T-helper 2 cell (primary cell): Measurements from ENCODE around the gene MAP4K3.

ENCODE experiments used
- DNase-seq, 5 experiments: peaks; one replicate each; pipeline versions ENCODE4 v3.0.0 to v3.0.0-alpha.2; 2012 to 2022

MAP4K3 gene

GRCh38 chr2:39234754-39235153 lies 202.3 kb downstream of the MAP4K3 start:
- DNase-seq = no peak

DNA sequence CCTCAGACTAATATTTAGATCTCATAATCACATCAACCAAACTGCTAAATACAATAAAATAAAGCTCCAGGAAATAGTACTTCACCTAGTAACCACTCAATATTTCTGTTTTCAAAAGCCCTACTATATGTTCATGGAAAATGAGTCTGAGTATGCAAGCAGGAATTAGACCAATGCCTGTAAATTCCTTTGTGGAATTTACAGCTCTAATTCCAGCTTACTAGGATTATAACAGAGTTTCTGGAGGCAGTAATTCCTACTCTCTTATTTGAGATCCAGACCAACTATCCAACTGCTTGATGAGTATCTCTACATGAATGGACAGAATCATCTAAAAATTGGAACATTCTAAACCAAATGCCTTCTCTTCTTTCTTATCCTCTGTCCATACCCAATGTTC lies 204.9 kb downstream of the MAP4K3 start:
- DNase-seq = no peak

DNA sequence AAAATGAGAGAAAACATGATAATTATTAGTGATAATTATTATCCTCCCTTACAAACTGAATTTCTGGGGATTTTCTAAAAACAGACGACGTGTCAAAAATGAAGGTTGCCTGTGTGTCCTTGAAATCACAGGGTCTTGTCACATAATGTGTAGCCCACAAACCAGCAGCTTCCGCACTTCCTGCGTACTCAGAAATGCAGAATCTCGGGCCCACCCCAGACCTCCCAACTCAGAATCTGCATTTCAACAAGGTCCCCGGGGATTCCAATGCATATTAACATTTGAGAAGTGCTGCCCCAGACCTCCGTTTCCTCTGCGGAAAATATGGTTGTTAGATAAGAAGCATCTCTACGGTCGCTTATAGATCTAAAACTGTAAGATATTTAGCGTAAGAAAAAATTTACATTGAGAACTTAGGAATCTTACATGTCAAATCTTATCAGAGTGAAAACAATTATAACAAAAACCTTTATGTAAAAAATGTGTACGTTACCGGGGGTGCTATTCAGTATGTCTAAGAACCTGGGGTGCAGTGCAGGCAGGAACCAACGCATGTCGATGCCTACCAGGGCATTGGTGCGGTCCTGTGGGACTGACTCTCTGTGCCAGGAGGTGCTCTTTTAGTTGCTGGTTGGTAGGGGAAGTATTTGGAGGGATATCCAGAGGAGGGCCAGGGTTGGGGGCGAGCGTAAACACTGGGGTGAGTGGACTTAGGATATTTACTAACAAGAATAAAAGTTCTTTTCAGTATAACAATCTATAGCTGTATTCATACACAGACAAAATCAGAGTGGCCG lies 208.5 kb downstream of the MAP4K3 start:
- peak in 1 of 5 experiments; percentile 84 for DNase-seq

DNA sequence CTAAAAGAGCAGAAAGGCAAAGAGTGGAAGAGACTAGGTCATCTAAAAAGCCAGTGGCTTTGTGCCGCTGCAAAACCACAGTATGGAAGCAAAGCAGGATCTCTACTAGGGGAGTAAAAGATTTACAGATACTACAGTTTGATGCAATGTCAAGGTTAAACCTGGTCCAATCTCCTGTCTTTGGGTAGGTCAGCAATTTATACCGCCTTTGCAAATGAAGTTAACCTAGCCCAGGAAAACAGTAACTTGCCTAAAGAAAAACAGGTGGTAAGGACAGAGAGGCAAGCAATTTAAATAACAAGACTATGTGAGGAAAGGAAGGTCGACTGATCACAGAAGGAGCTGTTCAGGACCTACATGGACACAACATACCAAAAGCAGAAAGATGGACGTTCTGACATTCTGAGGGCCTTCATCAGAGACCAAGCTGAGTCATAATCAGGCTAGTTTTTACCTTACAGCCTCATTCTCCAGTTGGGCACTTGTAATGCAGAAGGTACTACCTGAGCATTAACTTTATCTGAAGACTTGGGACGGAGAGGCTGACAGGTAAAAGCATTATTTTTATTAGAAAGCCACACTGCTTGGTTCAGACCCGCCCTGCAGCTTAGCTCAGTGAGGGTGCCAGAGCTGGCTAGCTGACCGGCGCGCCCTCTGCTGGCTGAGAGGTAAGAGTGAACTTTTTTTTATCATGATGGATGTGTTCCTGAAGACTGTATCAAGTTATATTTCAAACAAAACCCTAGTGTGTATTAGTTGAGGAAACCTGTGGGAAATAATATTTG lies 209.3 kb downstream of the MAP4K3 start:
- DNase-seq = peak; percentile 51 to 90 (median 72)

- DNase-seq = no peak
Measured at GRCh38 chr2:39225567-39225966, 211.5 kb downstream of the MAP4K3 start.

- no peak for DNase-seq
Measured at GRCh38 chr2:39223909-39224308, 213.2 kb downstream of the MAP4K3 start.

GRCh38 chr2:39221459-39221858 lies 215.6 kb downstream of the MAP4K3 start:
- no peak for DNase-seq

DNA sequence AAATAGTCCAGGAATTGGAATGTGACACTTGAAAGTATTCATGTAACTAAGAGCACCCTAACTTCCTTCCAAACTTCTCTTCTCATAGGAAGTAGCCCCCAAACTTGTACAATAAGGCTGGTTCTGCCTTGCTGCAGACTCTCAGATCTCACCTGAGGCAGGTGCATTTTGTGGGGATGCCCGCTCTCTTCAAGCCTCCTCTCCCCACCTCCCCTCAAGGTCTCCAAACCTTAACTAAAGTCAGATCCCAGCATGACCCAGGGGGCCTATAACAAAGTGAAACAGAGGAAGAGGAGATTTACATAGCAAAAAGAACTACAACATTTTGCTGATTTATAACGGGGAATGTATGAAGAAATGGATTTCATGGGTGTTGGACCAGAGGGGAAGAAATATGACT lies 216.9 kb downstream of the MAP4K3 start:
- DNase-seq = no peak

- DNase-seq = peak in 1 of 5 experiments; percentile 87
Measured at GRCh38 chr2:39218391-39218790, 218.7 kb downstream of the MAP4K3 start.

DNA sequence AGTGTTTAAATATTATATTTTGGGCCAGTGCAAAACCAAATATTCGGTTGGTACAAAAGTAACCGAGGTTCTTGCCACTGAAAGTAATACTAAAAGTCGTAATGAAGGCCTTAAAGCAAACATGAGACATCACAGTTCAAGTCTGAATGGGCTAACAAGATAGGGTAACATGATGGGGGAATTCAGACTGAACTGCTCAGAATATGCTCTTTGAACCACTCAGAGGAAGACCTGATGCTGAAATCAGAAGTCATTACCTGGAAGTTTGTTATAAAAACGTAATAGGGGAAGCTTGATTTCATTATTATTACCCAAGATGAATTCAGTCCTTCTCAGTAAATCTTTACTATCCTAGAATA lies 219.9 kb downstream of the MAP4K3 start:
- no peak for DNase-seq

DNA sequence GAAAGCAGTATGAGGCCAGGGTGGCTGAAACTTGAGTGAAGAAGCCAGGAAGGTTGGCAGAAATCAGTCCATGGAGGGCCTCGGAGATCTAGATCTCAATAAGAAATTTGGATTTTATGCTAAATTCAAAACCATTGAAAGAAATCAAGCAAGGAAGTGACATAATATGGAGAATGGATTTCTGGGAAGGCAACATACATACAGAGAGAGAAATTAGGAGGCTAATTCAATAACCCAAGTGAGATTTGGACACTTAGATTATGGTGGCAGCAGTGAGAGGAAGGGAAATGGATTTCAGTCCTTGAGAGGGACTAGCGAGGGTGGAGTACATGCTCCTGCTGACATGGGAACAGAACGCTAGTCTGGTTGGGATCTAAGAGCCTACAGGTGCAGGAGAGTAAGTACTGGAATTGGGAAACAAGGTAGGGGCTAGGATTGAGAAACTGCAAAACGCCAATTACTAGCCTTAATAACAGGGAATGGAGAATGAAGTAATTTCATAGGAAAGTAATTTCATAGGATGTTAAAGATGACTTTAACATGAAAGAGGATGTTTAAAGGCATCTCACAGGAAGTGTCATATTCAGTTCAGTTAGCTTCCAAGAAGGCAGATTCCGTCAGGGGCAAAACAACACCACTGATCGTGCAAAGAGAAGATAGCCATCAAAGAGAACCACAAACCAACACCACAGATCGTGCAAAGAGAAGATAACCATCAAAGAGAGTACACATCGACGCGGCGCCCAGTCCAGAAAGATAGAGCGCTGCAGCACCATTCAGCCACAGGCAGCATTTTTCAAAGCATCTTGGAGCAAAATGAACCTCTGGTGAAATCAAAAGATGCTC lies 220.5 kb downstream of the MAP4K3 start:
- peak; percentile 25 to 100 (median 60) for DNase-seq

- DNase-seq = peak in 1 of 5 experiments; percentile 64
Measured at GRCh38 chr2:39215545-39215944, 221.5 kb downstream of the MAP4K3 start.

- no peak for DNase-seq
Measured at GRCh38 chr2:39213015-39213414, 224.1 kb downstream of the MAP4K3 start.

DNA sequence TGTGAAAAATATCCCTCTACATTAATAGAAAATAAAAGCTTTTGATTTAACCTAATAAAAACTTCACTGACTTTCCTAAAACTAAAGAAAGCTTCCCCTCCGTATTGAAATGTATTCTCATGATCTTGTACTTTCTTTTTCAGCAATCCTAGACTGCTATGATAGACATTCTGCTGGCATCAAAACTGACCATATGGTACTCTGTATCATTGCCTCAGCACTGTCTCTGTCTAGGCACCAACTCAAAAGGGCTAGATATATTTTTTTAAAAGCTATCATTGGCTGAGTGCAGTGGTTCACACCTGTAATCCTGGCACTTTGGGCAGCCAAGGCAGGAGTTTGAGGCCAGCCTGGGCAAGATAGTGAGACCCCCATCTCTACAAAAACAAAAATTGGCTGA lies 226.2 kb downstream of the MAP4K3 start:
- no peak for DNase-seq

- peak in 1 of 5 experiments; percentile 26 for DNase-seq
Measured at GRCh38 chr2:39203382-39203781, 233.7 kb downstream of the MAP4K3 start.

- peak in 1 of 5 experiments; percentile 75 for DNase-seq
Measured at GRCh38 chr2:39202639-39203369, 234.3 kb downstream of the MAP4K3 start.
